HepG2 (cell line): Measurements from ENCODE around the gene NUTF2. TPM values are rescaled to one million over a fixed set of nuclear protein-coding genes. Genes with fewer than 3 reads are reported as not detected.

Experiments
- FOXC1 ChIP-seq: sonication (generic); formaldehyde crosslinking; IDR thresholded peaks from 2 replicates; pipeline ENCODE4 v1.8.0; 2022; ENCODE audit warnings: mild to moderate bottlenecking, missing genetic modification reagents, borderline replicate concordance
- HOXA5 ChIP-seq: sonication (generic); formaldehyde crosslinking; IDR thresholded peaks from 2 replicates; pipeline ENCODE4 v1.4.0; 2020; ENCODE audit warnings: missing genetic modification reagents
- KAT7 ChIP-seq: IDR thresholded peaks from 2 replicates; pipeline ENCODE4 v1.6.1; 2018; ENCODE audit warnings: borderline replicate concordance, missing compliant biosample characterization
- KLF13 ChIP-seq: sonication (generic); formaldehyde crosslinking; IDR thresholded peaks from 2 replicates; pipeline ENCODE4 v1.4.0; 2020; ENCODE audit warnings: mild to moderate bottlenecking, missing genetic modification reagents
- PRDM4 ChIP-seq: sonication (generic); formaldehyde crosslinking; IDR thresholded peaks from 2 replicates; pipeline ENCODE4 v1.9.0; 2021; ENCODE audit warnings: missing genetic modification reagents, borderline replicate concordance
- SKI ChIP-seq: fragments of 450-650 bp; IDR thresholded peaks from one replicate; pipeline ENCODE4 v1.6.1; 2018; ENCODE audit warnings: mild to moderate bottlenecking; ENCODE audit not compliant: partially characterized antibody
- ZFX ChIP-seq: sonication (generic); formaldehyde crosslinking; IDR thresholded peaks from 2 replicates; pipeline ENCODE4 v1.4.0; 2020; ENCODE audit warnings: mild to moderate bottlenecking, low read depth, missing genetic modification reagents, moderate library complexity
- ZNF10 ChIP-seq: sonication (generic); formaldehyde crosslinking; IDR thresholded peaks from 2 replicates; pipeline ENCODE4 v1.4.0; 2020; ENCODE audit warnings: mild to moderate bottlenecking, low read depth, missing genetic modification reagents, borderline replicate concordance
- ZNF256 ChIP-seq: sonication (generic); formaldehyde crosslinking; conservative IDR thresholded peaks from 2 replicates; pipeline ENCODE4 v1.4.0; 2020; ENCODE audit warnings: missing genetic modification reagents
- ZNF780A ChIP-seq: sonication (generic); formaldehyde crosslinking; IDR thresholded peaks from 2 replicates; pipeline ENCODE4 v1.8.0; 2022; ENCODE audit warnings: mild to moderate bottlenecking, missing genetic modification reagents, moderate library complexity
- ZNF83 ChIP-seq: sonication (generic); formaldehyde crosslinking; IDR thresholded peaks from 2 replicates; pipeline ENCODE4 v1.4.0; 2020; ENCODE audit warnings: missing genetic modification reagents, mild to moderate bottlenecking, borderline replicate concordance
- polyA plus RNA-seq, 8 experiments: library from polyadenylated mRNA; depleted of rRNA in 3 of 8; stranded (reverse) in 7 of 8; unstranded in 1 of 8; fragments of >200 nt; fragmentation: Illumina TruSeq in 4 of 8; extraction: Trizol in 4 of 8; gene quantifications; 2 replicates each; pipeline versions ENCODE4 v1.2.1 to v1.2.3, GENCODE V29; 2011 to 2016; ENCODE audit warnings: low read depth in 4 of 8, missing spikeins in 1 of 8, mixed read lengths in 1 of 8; ENCODE audit not compliant: insufficient read depth in 1 of 8
- total RNA-seq, 5 experiments: library from RNA; depleted of rRNA; stranded (reverse); fragments of >200 nt; fragmentation: Illumina TruSeq; extraction: Trizol; gene quantifications; 2 replicates each; pipeline ENCODE4 v1.2.3, GENCODE V29; 2016; ENCODE audit warnings: low read depth in 1 of 5
- TF ChIP-seq, protein P1 (sequence below): sonication (generic); formaldehyde crosslinking; IDR thresholded peaks from one replicate; pipeline ENCODE4 v1.5.1; 2020; ENCODE audit warnings: mild to moderate bottlenecking, missing genetic modification reagents; ENCODE audit errors: not compliant biosample characterization
- TF ChIP-seq, protein P2 (sequence below): sonication (generic); formaldehyde crosslinking; conservative IDR thresholded peaks from 2 replicates; pipeline ENCODE4 v1.4.0; 2020; ENCODE audit warnings: mild to moderate bottlenecking, missing genetic modification reagents, moderate library complexity

Gene NUTF2
- total and polyA plus RNA-seq, 2 of the 13 experiments (the other 11 are each of a cell fraction or from before 2014, with no cell fraction given), result 168 to 214 TPM

DNA sequence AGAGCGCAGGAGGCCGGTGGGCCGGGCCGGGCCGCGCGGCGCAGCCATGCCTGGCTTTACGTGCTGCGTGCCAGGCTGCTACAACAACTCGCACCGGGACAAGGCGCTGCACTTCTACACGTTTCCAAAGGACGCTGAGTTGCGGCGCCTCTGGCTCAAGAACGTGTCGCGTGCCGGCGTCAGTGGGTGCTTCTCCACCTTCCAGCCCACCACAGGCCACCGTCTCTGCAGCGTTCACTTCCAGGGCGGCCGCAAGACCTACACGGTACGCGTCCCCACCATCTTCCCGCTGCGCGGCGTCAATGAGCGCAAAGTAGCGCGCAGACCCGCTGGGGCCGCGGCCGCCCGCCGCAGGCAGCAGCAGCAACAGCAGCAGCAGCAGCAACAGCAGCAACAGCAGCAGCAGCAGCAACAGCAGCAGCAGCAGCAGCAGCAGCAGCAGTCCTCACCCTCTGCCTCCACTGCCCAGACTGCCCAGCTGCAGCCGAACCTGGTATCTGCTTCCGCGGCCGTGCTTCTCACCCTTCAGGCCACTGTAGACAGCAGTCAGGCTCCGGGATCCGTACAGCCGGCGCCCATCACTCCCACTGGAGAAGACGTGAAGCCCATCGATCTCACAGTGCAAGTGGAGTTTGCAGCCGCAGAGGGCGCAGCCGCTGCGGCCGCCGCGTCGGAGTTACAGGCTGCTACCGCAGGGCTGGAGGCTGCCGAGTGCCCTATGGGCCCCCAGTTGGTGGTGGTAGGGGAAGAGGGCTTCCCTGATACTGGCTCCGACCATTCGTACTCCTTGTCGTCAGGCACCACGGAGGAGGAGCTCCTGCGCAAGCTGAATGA is 4.0 kb upstream of the NUTF2 start (continued):
- TF ChIP-seq, protein P1, sequence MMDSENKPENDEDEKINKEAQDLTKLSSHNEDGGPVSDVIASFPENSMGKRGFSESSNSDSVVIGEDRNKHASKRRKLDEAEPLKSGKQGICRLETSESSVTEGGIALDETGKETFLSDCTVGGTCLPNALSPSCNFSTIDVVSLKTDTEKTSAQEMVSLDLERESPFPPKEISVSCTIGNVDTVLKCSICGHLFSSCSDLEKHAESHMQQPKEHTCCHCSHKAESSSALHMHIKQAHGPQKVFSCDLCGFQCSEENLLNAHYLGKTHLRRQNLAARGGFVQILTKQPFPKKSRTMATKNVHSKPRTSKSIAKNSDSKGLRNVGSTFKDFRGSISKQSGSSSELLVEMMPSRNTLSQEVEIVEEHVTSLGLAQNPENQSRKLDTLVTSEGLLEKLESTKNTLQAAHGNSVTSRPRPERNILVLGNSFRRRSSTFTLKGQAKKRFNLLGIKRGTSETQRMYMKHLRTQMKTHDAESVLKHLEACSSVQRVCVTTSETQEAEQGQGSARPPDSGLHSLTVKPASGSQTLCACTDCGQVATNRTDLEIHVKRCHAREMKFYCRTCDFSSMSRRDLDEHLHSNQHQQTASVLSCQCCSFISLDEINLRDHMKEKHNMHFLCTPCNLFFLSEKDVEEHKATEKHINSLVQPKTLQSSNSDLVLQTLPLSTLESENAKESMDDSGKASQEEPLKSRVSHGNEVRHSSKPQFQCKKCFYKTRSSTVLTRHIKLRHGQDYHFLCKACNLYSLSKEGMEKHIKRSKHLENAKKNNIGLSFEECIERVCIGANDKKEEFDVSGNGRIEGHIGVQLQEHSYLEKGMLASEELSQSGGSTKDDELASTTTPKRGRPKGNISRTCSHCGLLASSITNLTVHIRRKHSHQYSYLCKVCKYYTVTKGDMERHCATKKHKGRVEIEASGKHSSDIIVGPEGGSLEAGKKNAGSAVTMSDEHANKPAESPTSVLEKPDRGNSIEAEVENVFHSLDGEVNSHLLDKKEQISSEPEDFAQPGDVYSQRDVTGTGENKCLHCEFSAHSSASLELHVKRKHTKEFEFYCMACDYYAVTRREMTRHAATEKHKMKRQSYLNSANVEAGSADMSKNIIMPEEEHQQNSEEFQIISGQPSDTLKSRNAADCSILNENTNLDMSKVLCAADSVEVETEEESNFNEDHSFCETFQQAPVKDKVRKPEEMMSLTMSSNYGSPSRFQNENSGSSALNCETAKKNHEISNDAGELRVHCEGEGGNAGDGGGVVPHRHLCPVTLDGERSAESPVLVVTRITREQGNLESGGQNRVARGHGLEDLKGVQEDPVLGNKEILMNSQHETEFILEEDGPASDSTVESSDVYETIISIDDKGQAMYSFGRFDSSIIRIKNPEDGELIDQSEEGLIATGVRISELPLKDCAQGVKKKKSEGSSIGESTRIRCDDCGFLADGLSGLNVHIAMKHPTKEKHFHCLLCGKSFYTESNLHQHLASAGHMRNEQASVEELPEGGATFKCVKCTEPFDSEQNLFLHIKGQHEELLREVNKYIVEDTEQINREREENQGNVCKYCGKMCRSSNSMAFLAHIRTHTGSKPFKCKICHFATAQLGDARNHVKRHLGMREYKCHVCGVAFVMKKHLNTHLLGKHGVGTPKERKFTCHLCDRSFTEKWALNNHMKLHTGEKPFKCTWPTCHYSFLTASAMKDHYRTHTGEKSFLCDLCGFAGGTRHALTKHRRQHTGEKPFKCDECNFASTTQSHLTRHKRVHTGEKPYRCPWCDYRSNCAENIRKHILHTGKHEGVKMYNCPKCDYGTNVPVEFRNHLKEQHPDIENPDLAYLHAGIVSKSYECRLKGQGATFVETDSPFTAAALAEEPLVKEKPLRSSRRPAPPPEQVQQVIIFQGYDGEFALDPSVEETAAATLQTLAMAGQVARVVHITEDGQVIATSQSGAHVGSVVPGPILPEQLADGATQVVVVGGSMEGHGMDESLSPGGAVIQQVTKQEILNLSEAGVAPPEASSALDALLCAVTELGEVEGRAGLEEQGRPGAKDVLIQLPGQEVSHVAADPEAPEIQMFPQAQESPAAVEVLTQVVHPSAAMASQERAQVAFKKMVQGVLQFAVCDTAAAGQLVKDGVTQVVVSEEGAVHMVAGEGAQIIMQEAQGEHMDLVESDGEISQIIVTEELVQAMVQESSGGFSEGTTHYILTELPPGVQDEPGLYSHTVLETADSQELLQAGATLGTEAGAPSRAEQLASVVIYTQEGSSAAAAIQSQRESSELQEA (CRISPR knock-in tag), result peak; percentile 54
- TF ChIP-seq, protein P2, sequence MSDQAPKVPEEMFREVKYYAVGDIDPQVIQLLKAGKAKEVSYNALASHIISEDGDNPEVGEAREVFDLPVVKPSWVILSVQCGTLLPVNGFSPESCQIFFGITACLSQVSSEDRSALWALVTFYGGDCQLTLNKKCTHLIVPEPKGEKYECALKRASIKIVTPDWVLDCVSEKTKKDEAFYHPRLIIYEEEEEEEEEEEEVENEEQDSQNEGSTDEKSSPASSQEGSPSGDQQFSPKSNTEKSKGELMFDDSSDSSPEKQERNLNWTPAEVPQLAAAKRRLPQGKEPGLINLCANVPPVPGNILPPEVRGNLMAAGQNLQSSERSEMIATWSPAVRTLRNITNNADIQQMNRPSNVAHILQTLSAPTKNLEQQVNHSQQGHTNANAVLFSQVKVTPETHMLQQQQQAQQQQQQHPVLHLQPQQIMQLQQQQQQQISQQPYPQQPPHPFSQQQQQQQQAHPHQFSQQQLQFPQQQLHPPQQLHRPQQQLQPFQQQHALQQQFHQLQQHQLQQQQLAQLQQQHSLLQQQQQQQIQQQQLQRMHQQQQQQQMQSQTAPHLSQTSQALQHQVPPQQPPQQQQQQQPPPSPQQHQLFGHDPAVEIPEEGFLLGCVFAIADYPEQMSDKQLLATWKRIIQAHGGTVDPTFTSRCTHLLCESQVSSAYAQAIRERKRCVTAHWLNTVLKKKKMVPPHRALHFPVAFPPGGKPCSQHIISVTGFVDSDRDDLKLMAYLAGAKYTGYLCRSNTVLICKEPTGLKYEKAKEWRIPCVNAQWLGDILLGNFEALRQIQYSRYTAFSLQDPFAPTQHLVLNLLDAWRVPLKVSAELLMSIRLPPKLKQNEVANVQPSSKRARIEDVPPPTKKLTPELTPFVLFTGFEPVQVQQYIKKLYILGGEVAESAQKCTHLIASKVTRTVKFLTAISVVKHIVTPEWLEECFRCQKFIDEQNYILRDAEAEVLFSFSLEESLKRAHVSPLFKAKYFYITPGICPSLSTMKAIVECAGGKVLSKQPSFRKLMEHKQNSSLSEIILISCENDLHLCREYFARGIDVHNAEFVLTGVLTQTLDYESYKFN (CRISPR knock-in tag), result peak; percentile 25; the same call in 1 of the 2 replicates
- peak; percentile 85 for TF ChIP-seq ZFX
- TF ChIP-seq PRDM4 (CRISPR knock-in tag), result no peak
- 0 out of 2 replicates have a peak, but pooled peaks have one; percentile 36 for TF ChIP-seq ZNF10
- TF ChIP-seq ZNF256 (CRISPR knock-in tag), result no peak
- peak; percentile 78; the same call in 1 of the 2 replicates for TF ChIP-seq KLF13 (CRISPR knock-in tag)
- peak; percentile 41; the same call in 1 of the 2 replicates for TF ChIP-seq FOXC1 (CRISPR knock-in tag)
- peak; percentile 87 for TF ChIP-seq KAT7 (CRISPR knock-in tag)
- TF ChIP-seq ZNF780A (CRISPR knock-in tag), result peak; percentile 94
- peak; percentile 38 for TF ChIP-seq SKI
- TF ChIP-seq HOXA5, result peak; percentile 49; the same call in 1 of the 2 replicates
- peak; percentile 92 for TF ChIP-seq ZNF83
